T1000 (cell line): ENCODE measurements around the gene KCNH6.

ENCODE experiments used
- DNase-seq: peaks from one replicate; lab custom pipeline; 2025; ENCODE audit warnings: mixed read lengths; lab: John Stamatoyannopoulos, UW

The KCNH6 gene

DNA sequence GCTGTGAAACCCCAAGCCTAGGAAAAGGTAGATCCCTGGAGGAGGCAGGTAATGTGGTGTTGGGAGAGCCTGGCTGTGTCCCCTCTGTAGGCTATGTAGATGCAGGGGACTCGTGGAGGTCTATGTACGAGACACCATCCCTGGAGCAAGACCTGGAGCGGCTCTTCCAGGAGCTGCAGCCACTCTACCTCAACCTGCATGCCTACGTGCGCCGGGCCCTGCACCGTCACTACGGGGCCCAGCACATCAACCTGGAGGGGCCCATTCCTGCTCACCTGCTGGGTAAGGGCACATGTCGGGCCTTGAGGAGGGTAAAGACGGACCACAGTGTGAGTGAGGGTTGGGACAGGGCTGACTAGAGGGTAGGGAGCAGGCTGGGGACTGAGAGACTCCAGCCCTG lies 34.3 kb upstream of the KCNH6 start:
- DNase-seq: no peak

DNA sequence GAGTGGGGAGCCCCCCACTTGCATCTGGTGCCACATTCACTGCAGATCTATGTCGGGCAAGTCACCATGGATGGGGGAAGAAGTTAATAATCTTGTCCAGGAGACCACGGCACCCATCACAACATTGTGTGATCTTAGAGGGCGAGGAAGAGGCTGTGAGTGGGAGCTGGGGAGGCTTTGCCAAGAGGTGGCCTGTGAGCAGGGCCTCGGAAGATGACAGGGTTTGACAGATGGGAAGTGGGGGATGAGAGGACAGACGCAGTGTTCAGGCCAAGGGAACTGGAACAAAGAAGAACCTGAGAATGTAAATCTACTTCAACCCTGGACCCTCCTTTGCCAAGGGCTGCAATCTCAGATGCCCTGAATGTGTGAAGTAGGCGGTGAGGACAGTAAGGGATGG lies 33.9 kb upstream of the KCNH6 start:
- no peak for DNase-seq

DNA sequence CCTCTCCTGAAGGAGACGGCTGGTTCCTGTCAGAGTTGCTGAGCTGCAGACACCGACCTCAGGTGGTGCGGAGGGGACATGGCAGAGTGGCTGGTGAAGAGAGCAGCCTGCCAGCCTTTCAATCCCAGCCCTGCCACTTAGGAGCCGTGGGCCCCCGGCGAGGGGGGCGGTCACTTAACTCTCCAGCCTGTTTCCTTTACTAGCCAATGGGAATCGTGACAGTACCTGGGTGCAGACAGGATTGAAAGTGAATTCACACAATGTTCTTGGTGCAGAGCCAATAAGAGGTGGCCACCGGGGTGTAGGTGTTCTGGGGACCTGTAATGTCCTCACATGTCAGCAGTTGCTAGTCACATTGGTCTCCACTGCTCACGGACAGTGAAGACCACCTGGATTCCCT lies 32.8 kb upstream of the KCNH6 start:
- DNase-seq: no peak

DNA sequence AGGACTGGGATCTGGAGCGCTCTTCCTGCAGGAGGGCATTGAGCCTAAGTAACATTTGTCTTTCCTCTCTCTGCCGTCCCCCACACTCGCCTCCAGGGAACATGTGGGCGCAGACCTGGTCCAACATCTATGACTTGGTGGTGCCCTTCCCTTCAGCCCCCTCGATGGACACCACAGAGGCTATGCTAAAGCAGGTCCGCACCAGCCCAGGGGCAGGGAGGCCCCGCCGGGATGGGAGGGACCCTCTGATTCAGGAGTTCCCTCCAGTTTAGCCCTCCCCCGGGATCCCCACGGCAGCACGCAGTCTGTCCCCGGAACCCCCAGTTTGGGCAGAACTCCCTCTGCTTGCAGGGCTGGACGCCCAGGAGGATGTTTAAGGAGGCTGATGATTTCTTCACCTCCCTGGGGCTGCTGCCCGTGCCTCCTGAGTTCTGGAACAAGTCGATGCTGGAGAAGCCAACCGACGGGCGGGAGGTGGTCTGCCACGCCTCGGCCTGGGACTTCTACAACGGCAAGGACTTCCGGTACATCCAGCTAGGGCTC lies 32.2 kb upstream of the KCNH6 start:
- no peak for DNase-seq

DNA sequence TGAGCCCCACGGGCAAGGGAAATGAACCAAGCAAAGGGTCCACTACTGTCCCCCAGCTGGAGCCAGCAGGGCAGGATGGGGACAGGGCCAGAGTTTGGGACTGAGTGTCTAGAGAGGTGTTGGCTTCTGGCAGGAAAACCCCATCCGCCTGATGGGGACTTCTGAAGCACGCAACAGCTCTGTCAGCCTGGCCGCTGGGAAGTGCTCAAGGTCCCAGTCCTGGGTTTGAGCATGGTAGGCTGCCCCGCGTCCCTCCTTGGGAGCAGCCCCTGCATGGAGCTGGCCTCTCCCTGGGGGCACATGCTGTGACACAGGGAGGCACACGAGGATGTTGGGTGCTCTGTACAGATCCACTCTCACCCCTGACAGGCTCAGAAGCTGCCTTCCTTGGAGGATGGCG lies 31.7 kb upstream of the KCNH6 start:
- DNase-seq: no peak

DNA sequence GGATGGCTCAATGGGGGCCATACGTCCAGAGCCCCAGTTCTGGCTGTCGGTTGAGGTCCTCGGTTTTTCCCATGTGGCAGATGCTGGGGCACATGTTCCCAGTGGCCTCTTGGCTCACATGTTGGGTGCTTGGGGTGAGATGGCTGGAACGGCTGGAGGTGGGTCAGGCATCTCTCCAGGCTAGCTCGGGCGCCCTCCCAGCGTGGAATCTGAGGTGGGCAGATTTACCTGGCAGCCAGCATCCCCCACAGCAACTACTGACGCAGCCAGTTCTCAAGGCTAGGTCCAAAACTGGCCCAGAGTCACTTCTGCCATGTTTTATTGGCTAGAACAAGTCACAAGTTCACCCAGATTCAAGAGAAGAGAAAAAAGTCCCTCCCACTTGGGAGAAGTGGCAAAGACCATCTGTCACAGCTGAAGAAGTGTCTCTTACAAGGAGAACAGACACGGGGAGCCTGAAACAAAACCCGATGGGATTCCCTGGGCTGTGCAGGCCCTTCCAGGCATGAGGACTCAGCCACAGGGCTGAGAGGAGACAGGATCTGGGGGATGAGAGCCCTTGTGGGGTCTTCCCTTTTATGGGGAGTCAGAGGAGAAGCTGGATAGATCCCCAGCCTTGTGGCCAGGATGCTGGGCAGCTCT lies 31.1 kb upstream of the KCNH6 start:
- no peak for DNase-seq

DNA sequence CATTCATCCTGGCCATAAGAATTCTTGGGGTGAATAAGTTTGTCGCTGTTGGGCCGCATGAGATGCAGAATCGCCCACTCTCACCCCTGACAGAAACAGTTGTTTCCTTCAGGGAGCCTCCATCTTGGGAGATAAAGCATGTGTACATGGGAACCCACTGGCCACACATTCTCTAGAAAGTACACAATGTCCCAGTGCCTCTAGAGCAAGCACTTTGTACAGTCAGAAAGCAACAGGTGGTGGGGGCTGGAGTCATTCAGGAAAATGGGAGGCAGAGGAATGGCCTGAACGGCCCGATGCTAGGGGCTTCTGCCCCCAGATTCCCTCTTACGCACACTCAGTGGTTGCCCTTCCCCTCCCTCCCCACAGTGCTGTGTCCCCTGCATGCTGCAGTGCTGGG lies 30.2 kb upstream of the KCNH6 start:
- no peak for DNase-seq

DNA sequence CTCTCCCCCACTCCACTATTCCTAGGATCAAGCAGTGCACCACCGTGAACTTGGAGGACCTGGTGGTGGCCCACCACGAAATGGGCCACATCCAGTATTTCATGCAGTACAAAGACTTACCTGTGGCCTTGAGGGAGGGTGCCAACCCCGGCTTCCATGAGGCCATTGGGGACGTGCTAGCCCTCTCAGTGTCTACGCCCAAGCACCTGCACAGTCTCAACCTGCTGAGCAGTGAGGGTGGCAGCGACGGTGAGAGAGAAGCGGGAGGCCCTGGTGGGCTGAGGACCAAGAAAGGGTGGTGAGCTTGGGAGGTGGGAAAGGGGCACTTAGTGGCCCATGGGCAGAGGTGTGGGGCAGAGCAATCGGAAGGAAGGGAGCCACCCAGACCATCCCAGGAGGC lies 29.7 kb upstream of the KCNH6 start:
- DNase-seq: no peak

DNA sequence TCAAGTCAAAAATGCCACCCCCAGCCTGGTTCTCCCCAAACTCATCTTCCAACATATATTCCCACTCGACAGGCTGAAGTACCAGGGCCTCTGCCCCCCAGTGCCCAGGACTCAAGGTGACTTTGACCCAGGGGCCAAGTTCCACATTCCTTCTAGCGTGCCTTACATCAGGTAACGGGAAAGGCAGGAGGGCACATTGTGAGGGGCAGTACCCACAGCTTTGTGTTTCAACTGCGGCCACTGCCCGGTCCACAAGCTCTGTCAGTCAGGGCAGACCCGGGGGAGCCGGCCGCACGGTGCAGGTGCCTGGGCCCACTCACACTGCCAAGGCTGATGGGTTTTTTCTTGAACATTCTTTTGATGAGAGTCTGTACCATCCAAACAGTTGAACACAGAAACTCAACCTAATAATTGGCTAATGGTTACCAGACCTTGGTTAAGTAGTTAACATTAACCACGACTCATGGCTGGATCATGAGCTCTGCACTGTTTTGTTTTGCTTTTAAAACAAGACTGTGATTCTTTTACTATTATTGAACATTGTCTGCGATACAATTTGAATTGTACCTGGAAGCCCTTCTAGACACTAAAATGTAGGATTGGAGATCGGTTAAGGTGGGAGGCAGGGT lies 28.7 kb upstream of the KCNH6 start:
- no peak for DNase-seq

DNA sequence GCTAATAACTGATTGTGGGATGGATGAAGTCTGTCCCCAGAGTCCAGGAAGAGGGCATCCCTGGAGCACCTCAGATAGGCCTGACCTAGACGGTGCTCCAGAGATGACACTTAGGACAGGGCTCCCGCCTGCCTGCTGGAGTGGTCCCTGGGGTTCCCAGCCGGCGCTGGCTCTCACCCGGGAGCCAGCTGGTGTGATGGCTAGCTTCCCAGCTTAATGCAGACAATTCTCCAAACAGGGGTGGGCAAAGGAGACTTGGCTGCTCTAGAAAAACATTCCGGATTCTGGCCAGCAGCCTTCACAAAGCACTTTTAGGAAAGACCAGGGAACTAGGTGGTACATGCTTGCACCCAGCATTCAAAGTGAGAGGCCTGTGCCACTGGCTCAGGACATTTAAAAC lies 27.7 kb upstream of the KCNH6 start:
- no peak for DNase-seq

DNA sequence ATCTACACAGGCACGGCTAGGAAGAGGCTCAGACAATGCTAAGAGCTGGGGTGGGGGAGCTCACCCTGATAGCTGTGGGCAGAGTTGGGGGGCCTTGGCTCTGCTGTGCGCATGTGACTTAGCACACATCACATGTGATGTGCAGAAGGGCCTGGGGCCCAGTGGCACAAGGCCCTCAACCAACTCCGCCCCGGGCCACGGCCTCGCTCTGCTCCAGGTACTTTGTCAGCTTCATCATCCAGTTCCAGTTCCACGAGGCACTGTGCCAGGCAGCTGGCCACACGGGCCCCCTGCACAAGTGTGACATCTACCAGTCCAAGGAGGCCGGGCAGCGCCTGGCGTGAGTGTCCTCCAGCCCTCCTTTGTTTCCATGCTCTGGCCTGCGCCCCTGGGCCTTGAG lies 27.0 kb upstream of the KCNH6 start:
- DNase-seq: no peak

DNA sequence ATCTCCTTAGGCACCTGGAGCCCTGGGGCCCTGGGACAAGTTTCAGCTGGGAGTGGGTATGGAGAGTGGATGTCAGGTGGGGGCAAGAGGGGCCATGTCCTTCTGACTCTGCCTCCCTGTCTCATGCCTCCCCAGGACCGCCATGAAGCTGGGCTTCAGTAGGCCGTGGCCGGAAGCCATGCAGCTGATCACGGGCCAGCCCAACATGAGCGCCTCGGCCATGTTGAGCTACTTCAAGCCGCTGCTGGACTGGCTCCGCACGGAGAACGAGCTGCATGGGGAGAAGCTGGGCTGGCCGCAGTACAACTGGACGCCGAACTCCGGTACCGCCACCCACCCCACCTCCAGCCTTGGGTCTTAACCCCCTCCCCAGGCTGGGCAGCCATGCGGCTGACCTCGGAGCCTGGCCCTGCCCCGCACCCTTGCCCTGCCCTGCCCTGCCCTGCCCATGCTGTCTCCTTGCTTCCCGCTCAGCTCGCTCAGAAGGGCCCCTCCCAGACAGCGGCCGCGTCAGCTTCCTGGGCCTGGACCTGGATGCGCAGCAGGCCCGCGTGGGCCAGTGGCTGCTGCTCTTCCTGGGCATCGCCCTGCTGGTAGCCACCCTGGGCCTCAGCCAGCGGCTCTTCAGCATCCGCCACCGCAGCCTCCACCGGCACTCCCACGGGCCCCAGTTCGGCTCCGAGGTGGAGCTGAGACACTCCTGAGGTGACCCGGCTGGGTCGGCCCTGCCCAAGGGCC lies 26.3 kb upstream of the KCNH6 start:
- DNase-seq: no peak

DNA sequence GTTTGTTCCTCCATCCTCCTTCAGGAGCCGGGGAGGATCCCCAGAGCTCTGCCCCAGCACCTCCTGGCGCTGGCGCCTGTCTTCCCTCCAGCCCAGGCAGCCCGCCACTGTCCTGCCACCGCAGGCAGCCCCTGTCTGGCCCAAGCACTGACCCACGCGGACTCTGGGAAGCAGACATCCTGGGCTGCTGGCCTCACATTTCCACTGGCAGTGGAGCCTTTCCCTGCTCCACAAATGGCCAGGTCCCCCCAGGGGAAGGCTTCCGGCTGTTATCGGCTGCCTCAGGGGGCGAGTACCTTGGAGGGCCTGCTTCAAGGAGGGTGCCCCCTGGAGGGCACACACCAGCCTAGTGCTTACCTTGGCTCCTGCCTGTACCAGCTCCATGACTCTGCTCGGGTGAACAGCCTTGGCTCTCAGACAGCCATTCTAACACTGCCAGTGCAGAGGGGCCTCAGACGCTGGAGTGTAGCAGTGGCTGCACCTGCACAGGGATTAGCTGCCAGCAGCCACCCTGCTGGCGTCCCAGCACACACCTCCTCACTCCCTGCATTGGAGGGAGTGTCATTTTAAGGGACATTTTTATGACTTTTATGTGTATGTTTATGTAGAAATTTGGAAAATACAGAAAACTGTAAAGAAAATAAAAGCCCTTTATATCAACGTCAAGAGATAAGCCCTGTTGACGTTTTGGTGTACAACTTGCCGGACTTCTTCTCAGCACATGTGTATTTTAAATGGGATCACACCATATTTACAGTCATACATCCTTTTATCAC lies 25.3 kb upstream of the KCNH6 start:
- DNase-seq: no peak

DNA sequence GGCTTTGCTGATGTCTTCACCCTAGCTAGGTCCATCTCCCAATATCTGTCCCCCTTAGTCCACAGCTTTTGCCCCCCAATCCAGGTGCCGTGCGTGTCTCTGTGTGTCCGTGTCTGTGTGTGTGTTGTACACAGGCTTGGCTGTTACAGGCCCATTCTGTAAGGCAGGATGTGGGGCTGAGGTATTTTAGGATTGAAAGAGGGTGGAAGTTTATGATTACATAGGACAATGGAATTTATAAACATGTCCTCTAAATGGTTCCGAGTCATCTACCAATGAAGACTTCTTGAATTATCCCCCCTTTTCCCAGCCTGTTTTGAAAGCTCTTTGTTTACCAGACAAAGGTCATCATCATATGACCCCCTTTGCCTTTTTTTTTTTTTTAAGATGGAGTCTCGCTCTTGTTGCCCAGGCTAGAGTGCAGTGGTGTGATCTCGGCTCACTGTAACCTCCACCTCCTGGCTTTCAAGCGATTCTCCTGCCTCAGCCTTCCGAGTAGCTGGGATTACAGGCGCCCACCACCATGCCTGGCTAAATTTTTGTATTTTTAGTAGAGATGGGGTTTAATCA lies 24.4 kb upstream of the KCNH6 start:
- no peak for DNase-seq

DNA sequence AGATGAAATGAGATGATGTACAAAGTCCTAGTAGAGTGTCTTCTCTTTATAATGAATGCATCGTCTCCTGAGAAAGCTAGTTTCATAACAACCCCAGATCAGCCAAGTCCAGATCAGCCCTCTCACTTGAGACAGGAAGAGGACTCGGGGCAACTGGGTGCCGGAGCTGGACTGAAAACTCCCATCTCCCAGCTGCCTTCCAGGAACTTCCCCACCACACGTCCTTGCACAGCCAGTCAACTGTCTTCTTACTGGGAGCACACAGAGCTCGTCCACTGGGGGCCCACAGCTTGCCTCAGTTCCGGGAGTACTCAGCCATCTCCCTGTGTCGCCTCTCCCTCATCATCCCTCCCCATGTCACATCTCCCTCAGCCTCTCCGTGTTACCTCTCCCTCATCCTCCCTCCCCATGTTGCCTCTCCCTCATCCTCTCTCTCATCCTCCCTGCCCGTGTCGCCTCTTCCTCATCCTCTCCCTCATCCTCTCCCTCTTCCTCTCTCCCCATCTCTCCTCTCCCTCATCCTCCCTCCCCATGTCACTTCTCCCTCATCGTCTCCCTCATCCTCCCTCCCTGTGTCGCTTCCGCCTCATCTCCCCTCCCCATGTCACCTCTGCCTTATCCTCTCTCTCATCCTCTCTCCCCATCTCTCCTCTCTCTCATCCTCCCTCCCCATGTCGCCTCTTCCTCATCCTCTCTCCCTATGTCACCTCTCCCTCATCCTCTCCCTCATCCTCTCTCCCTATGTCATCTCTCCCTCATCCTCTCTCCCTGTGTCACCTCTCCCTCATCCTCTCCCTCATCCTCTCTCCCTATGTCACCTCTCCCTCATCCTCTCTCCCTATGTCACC lies 22.4 kb upstream of the KCNH6 start:
- no peak for DNase-seq

DNA sequence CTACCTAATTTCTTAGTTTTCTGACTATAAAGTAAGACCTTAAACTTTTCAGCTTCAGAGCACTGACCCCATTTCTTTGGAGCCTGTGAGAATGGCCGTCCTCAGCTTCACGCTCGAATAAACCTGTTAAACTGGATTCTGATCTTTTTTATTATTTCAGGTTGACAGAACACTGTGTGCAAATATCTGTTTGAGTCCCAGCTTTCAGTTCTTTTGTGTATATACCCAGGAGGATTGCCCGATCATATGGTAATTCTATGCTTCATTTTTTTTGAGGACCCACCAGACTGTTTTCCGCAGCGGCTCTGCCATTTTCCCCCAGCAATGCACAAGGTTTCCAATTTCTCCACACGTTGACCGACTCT lies 19.8 kb upstream of the KCNH6 start:
- DNase-seq: no peak

DNA sequence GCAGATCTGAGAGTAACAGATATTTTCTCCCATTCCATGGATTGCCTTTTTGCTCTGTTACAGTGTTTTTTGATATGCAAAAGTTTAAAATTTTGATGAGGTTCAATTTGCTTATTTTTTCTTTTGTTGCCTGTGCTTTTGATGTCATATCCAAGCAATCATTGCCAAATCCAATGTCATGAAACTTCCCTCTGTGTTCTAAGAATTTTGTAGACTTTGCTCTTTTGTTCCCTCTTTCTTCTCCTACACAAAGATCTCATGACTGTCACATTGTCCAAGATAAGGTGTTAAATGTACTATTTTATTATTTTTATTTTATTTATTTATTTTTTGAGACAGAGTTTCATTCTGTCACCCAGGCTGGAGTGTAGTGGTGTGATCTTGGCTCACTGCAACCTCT lies 18.9 kb upstream of the KCNH6 start:
- DNase-seq: no peak

DNA sequence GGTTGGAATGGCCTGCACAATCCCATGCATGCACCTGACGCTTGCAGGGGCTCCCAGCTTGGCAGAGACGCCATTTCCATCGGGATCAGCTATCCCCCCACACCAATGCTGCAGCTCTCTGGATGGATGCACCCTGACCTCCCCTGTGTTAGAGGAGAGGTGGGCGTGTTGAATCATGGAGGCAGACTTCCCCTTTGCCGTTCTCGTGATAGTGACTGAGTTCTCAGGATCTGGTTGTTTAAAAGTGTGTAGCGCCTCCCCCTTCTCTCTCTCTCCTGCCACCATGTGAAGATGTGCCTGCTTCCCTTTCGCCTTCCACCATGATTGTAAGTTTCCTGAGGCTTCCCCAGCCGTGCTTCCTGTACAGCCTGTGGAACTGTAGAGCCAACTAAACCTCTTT lies 17.8 kb upstream of the KCNH6 start:
- no peak for DNase-seq

DNA sequence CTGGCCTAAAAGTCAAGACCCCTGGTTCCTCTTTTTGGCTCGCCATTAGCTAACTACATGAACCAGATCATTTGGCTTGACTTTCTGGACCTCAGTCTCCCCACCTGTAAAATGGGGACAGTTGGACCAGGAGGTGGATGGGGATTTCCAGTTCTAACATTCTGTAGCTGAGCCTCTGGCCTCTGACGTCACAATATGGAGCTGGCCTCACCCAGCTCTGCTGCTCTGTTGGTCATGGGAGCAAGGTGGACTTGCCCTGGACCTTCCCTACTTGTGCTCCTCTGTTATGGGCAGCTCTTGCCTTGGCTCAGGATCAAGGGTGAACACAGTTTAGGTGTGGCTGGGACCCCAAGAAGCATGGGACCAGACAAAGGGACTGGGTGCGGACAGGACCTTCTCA lies 16.5 kb upstream of the KCNH6 start:
- no peak for DNase-seq

DNA sequence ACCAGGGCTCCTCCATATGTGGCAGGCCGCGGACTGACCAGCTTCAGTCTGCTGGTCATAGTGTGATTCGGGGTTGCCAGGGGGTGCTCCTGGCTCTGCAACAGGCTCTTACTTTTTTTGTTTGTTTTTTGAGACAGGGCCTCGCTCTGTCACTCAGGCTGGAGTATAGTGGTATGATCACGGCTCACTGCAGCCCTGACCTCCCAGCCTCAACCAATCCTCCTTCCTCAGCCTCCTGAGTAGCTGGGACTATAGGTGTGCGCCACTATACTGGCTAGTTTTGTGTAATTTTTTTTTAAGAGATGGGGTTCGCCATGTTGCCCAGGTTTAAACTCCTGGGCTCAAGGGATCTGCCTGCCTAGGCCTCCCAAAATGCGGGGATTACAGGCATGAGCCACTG lies 11.8 kb upstream of the KCNH6 start:
- no peak for DNase-seq

DNA sequence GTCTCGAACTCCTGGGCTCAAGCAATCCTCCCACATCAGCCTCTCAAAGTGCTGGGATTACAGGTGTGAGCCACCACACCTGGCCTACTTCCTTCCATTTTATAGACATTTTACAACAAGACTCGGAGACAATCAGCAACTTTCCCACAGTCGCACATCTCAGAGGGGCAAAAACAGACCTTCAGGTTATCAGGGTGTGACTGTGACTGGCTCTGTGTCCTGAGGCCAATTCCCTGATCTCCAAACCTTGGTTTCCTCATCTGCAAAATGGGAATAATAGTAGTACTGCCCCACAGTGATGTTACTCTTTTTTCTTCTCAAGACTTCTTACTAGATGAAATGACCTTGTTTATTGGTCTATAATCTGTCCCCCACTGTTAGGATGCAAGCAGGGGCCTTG lies 10.8 kb upstream of the KCNH6 start:
- DNase-seq: no peak
